HG03565 (cell line): ENCODE results near the gene CTDSPL.
A peak's percentile ranks its signal among the peaks of the same experiment; 100 is the strongest.

Experiments
- ATAC-seq: cut with Tn5 transposase; IDR thresholded peaks from one replicate; pipeline ENCODE4 v1.9.1; 2021; ENCODE audit warnings: mild to moderate bottlenecking, moderate library complexity; ENCODE audit not compliant: unreplicated experiment

Gene CTDSPL

GRCh38 chr3:37888421-37888820, 26.7 kb downstream of the CTDSPL start:
- ATAC-seq = no peak

DNA sequence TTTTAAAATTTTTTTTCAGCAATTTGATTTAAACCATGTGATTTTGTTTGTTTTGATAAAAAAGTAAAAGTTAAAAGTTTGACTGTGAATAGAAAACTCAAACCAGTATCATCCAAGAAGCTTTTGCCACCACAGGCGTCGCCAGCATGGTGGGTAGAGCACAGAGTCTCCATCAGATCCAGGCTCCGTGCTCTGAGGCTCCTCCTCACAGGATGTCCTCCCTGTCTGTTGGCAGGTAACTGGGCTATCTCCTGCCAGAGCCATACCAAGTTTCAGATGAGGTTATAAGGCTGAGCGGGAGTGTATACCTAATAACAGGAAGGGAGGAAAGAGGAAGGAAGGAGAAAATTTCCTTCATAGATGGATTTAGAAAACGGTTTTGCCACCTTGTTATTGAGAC, 28.8 kb downstream of the CTDSPL start:
- ATAC-seq = no peak

DNA sequence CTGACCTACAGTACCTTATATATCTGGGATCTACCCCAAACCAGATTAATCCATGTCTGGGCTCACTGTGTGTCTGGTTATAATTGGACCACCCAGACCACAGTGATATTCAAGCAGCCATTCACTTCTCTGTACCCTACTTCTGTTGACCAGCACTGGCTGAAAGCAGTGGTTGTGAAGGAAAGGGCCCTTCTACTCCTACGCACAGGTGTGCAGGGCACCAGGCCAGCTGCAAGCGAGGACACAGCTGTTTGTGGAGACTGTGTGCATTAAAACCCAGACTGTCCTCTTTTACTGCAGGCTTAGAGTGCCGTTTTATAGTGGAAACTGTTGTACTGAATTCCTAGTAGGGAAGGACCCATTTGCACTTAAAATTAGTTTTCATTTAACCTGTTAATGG, 29.5 kb downstream of the CTDSPL start:
- ATAC-seq = no peak

DNA sequence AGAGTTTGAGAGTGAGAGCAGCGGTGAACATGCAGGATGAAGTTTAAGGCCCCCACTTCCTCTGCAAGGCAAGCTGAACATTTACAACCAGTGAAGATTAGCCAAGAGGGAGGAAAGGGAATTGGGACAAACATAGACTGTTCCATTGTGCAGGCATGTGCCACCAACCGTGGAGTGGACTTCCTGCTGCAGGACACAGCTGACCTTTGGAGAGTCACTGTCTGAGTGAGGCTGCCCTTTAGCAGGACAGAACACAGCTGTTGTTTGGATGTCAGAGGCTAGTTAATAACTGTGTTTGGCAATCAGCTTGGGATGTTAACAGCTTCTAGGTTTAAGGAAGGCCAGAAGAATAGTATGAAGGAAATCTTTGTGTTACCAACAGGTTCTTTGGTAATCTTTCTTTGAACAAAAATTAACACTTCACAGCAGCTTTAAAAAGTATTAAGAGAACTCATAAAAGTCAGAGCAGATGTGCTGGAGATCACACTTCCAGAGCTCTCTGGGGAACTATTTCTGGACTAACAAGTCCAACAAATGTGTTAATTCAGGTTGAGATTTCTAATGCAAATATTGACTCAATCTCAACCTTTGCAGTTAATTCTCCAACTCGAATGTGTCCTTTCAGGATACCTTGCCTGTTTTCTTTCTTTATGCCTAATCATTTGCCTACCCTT, 31.4 kb downstream of the CTDSPL start:
- no peak for ATAC-seq

- no peak for ATAC-seq
Observed at GRCh38 chr3:37896827-37897226, 35.1 kb downstream of the CTDSPL start.

DNA sequence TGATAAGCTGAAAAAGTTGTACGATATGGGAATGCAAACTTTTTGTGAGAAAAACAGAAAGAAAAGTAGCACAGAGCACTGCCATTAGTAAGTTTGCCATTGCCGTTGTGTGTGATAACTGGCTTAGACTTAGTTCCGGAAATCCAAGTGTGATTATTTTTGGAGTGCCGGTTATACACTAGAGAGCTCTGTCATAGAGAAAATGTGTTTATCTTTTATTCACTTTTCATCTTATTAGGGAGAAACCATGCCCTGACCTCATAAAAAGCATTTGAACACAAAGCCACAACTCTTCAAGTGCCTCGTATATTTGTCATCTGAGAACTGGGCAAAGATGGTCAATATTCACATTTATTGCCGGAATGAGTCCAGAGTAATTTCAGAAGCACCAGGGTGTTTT, 36.1 kb downstream of the CTDSPL start:
- no peak for ATAC-seq

GRCh38 chr3:37898424-37898823, 36.7 kb downstream of the CTDSPL start:
- ATAC-seq = no peak

GRCh38 chr3:37899101-37899707, 37.5 kb downstream of the CTDSPL start:
- ATAC-seq = peak; percentile 61

- ATAC-seq = no peak
Observed at GRCh38 chr3:37899711-37900306, 38.1 kb downstream of the CTDSPL start.

- ATAC-seq = no peak
Observed at GRCh38 chr3:37901721-37902120, 40.0 kb downstream of the CTDSPL start.

DNA sequence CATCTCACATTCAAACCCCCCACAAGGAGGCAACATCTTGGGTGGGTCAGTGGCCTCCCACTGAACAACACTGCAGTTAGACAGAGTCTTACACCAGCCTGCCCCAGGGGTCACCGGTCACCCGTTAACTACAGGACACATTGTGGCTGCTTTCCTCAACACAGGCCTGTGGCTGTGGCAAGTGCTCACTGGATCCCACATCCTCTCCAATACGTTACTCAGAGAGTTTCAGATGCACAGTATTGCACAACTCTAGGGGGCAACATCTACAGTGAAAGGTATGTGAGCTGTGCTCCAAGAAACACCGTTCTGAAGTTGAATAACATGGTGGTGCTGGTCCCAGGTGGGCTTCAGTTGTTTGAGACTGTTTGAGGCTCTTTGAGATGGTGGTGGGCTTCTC, 41.0 kb downstream of the CTDSPL start:
- no peak for ATAC-seq

- no peak for ATAC-seq
Observed at GRCh38 chr3:37903320-37903719, 41.6 kb downstream of the CTDSPL start.

DNA sequence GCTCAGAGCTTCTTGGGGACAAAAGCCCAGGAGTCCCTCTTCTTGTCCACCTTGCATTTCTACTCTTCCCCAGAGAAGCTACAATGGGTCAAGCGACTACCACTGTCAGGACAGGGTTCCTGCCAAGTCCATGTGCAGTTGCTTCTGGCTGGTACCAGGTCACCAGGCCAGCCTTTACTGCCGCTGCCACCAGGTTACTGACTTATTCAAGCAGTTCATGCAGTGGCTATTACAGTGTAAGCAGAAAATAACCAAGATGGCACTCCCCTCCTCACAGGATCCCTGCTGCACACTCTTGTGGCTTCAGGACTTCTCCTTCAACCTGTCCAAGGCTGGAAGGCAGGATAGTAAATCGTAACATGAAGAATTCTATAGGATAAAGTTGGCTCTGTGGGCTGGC, 42.1 kb downstream of the CTDSPL start:
- ATAC-seq = no peak

- ATAC-seq = no peak
Observed at GRCh38 chr3:37904601-37905000, 42.9 kb downstream of the CTDSPL start.

DNA sequence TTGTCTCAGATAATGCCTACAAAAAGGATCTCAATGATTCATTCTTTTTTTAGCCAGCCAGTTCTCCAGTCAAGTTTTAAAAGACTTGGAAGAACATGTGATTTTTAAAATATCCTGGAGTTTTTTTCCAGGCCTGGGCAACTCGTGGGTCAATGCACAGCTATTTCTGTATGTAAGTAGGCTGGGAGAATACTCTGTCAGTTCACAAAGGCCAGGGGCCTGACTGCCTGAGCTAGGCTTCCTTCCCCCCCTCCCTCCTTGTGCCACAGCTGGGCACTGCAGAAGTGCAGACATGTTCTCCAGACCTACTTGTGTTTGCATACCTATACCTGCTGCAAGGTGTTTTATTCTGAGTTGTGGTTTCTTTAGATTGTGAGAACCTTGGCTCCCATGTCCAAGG, 43.7 kb downstream of the CTDSPL start:
- no peak for ATAC-seq

DNA sequence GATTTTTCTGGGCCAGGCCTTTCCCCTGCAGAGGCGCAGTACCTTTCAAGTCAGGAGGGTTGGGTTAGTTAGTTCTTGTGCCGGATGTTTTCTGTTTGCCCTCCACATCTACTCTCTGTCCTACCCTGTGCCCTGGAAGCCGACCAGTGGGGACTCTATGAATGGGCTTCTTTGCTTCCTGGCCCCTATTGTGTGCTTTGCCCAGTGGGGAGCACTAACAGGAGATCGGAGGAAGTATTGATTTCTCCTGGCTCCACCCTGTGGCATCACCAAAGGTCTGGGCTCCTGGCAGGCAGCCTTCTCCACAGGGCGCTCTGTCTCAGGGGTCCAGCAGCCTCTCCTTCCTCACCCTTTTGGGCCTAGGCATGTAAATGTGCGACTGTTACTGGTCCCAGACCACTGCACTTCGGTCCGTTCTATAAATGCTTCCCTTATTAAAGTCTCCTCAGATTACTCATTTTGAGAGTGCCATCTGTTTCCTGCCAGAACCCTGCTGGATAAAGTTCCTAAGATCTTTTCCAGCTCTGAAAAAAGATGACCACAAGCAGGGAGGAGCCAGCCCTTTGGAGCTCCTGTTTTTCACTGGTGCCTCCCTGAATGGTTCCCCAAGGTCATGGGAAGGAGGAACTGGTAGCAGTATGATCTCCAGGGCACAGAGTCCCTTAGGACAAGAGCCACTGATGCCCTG, 44.5 kb downstream of the CTDSPL start:
- no peak for ATAC-seq

DNA sequence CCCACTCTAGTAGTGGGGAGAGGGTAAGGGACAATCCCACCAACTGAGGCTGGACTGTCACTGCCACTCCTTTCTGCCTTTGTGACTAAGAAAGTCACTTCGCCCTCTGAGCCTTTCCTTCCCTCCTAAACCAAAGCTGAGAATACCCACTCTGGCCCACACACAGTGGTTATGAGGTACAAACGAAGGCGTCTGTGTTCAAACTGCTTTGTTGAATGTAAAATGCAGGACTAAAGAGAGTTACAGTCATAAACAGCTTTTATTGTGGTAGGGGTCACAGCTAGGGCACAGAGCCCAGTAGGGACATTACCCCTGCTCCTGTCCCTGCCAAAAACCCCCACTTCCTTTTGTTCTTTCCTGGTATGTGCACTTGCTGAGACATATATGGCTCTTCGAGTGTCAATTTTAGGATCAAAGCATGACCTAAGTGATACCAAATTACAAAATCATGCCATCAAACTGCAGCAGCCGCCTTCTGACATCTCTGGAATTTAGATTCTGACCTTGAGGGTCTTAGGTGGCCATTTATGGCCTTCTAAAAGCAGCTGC, 45.1 kb downstream of the CTDSPL start:
- ATAC-seq = no peak

DNA sequence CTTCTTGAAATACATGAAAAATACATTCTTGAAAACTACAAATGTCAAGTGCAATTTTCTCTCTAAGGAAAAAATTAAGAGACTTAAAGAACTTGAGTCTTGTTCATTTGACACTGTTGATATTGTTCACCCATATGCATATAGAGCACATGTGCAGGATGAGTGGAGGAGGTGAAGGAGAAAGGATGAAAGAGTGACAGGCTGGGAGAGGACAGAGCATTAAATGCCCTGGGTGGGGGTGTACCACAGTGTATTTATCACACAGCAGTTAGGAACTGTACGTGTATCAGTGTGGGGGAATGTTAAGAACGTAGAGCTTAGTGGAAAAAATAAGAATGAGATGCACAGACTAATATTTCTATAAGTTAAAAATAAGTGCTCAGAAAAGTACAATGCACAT, 45.7 kb downstream of the CTDSPL start:
- no peak for ATAC-seq

GRCh38 chr3:37907906-37908305, 46.2 kb downstream of the CTDSPL start:
- ATAC-seq = peak; percentile 97

DNA sequence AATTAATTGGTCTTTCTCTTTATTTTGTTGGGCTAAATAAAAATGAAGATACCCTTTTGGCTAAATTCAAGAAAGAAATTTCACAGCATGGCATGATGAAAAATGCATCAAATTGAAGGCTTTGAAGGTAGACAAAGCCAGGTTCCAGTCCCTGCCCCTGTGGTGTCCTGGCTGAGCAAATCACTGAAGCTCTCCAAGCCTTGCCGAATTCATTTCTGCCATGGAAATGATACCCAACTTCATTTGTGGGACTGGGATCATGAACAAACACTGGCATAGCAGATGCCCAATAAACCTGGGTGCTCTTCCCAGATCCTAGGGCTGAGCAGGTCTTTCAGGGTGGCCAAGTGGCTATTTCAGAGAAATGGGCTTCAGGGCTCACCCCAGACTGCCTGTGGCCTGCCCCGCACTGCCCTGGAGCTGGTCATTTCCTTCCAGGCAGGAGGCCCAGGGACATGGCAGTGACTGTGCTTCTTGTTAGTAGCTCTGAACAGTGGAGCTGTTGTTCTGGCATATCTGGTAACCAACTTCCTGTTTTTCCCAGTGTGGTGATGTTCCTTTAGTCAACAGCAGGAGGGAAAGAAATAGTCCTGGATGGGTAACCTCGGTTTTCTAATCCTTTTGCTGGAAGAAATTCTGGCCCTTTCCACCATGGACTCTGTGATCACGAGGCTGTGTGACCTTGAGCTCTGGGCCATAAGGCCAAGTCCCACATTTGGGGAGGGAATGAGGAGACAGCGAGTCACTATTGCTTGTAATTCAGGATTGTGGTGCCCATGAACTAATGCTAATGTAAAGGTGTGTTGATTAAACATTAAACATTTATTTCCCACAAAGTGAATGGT, 47.6 kb downstream of the CTDSPL start:
- ATAC-seq = no peak
